GM12878 (cell line): ENCODE results near the gene EGR4. TPM values are rescaled to one million over a fixed set of nuclear protein-coding genes. Genes with fewer than 3 reads are reported as not detected.

Experiments used
- ATAC-seq: fragments of 200-7000 bp; cut with Tn5 transposase; 3 replicates; pipeline ENCODE4 v1.9.1; 2020; ENCODE audit warnings: mild to moderate bottlenecking, moderate library complexity
- BruUV-seq: library from RNA; stranded (reverse); fragments of 400-500 nt; replicated peaks from 2 replicates; lab custom pipeline; 2021; lab: Mats Ljungman, UMichigan
- CTCF ChIA-PET: fragments of 300-600 bp; sonication (Branson Sonifier 250); formaldehyde crosslinking; extraction: SDS; loops from one replicate; lab custom pipeline; 2021; ENCODE audit warnings: inconsistent platforms; lab: Yijun Ruan, JAX
- POLR2A ChIA-PET: fragments of 350-600 bp; formaldehyde crosslinking; extraction: SDS; loops from one replicate; lab custom pipeline; 2021; ENCODE audit warnings: inconsistent platforms; lab: Charles Lee
- RAD21 ChIA-PET: fragments of 300-600 bp; sonication (Branson Sonifier 250); formaldehyde crosslinking; loops from one replicate; lab custom pipeline; 2023; ENCODE audit warnings: antibody characterized with exemption; ENCODE audit not compliant: unreplicated experiment; lab: Charles Lee
- SMC1A ChIA-PET: fragments of 300-600 bp; sonication (Branson Sonifier 250); formaldehyde crosslinking; loops from one replicate; lab custom pipeline; 2023; ENCODE audit not compliant: unreplicated experiment, uncharacterized antibody; lab: Charles Lee
- DNase-seq: peaks from one replicate; pipeline ENCODE4 v3.0.0-alpha.2; 2011; ENCODE audit warnings: low read depth, low spot score
- FAIRE-seq: peaks from 3 replicates; lab custom pipeline; 2011; peaks lifted over from hg19 to GRCh38; lab: Jason Lieb, UNC
- H2AFZ ChIP-seq: 2 replicates; pipeline ENCODE4 v1.6.0; 2011; ENCODE audit warnings: low read depth, low read length, control low read depth; ENCODE audit not compliant: control insufficient read depth
- H3K27ac ChIP-seq: 2 replicates; pipeline ENCODE4 v1.5.1; 2011; ENCODE audit warnings: control low read depth; ENCODE audit not compliant: control insufficient read depth, insufficient read depth
- H3K27me3 ChIP-seq, 2 experiments: replicated peaks in 1 of 2; 2 replicates each; pipeline versions ENCODE4 v1.6.0 to v1.6.1; 2011; ENCODE audit warnings: low read length in 1 of 2; ENCODE audit not compliant: control insufficient read depth in 2 of 2, insufficient read depth in 2 of 2
- H3K36me3 ChIP-seq, 2 experiments: 2 replicates each; pipeline ENCODE4 v1.5.1; 2011; ENCODE audit warnings: low read length in 1 of 2; ENCODE audit not compliant: control insufficient read depth in 2 of 2, insufficient read depth in 2 of 2
- H3K4me1 ChIP-seq: 2 replicates; pipeline ENCODE4 v1.6.1; 2011; ENCODE audit warnings: mild to moderate bottlenecking, low read length, moderate library complexity, mixed read lengths; ENCODE audit not compliant: control insufficient read depth, insufficient read depth
- H3K4me2 ChIP-seq: 2 replicates; pipeline ENCODE4 v1.6.0; 2011; ENCODE audit warnings: control low read depth; ENCODE audit not compliant: control insufficient read depth, insufficient read depth
- H3K4me3 ChIP-seq: fragments of 200-600 bp; sonication (generic); 2 replicates; pipeline ENCODE4 v1.5.1; 2016
- H3K79me2 ChIP-seq: 2 replicates; pipeline ENCODE4 v1.6.0; 2011; ENCODE audit warnings: low read length; ENCODE audit not compliant: control insufficient read depth, insufficient read depth
- H3K9ac ChIP-seq: 2 replicates; pipeline ENCODE4 v1.8.0; 2011; ENCODE audit warnings: low read length, control low read depth, mixed read lengths; ENCODE audit not compliant: control insufficient read depth, insufficient read depth
- H3K9me3 ChIP-seq: replicated peaks from 3 replicates; pipeline ENCODE4 v1.5.1; 2011; ENCODE audit warnings: mild to moderate bottlenecking, low read length; ENCODE audit not compliant: control insufficient read depth, insufficient read depth
- H4K20me1 ChIP-seq: 2 replicates; pipeline ENCODE4 v1.6.0; 2011; ENCODE audit not compliant: control insufficient read depth, insufficient read depth
- PML ChIP-seq: IDR thresholded peaks from 2 replicates; pipeline ENCODE4 v1.6.1; 2012; ENCODE audit warnings: low read length, inconsistent platforms
- SMAD5 ChIP-seq: IDR thresholded peaks from 2 replicates; pipeline ENCODE4 v1.6.1; 2016; ENCODE audit warnings: antibody characterized with exemption, low read depth
- WGBS: methylation state at CpG from one replicate; pipeline ENCODE4 v1.1.6; 2016; ENCODE audit warnings: low lambda C conversion rate; ENCODE audit not compliant: insufficient replicate concordance, insufficient coverage; ENCODE audit errors: missing lambda C conversion rate; 5-methylcytosine and 5-hydroxymethylcytosine counted together
- in situ Hi-C: fragments of 300-500 bp; cut with MboI; formaldehyde crosslinking; loops from 9 replicates; pipeline ENCODE4 v1.14.3; 2018; ENCODE audit warnings: mixed read lengths
- intact Hi-C: fragments of 100-400 bp; cut with micrococcal nuclease; formaldehyde crosslinking; loops from one replicate; pipeline ENCODE4 v1.14.2; 2022; ENCODE audit not compliant: unreplicated experiment
- polyA plus RNA-seq, 11 experiments: library from polyadenylated mRNA; depleted of rRNA in 4 of 11; unstranded in 6 of 11; stranded (reverse) in 5 of 11; fragments of >200 nt; fragmentation: Nextera tagmentation in 4 of 11; fragmentation: Illumina TruSeq in 1 of 11; extraction: Ambion mirVana in 4 of 11; extraction: Trizol in 1 of 11; gene quantifications; 1 replicate in 1 of 11; 2 replicates in 10 of 11; pipeline versions ENCODE4 v1.2.1 to v1.2.3, GENCODE V29; 2011 to 2016; ENCODE audit warnings: inconsistent platforms in 2 of 11, missing spikeins in 2 of 11, low read depth in 1 of 11
- total RNA-seq, 4 experiments: library from RNA; depleted of rRNA in 3 of 4; stranded (reverse); fragments of >200 nt in 3 of 4; fragmentation: Illumina TruSeq in 1 of 4; extraction: Trizol in 1 of 4; gene quantifications; 2 replicates each; pipeline versions ENCODE4 v1.2.1 to v1.2.3, GENCODE V29; 2013 to 2021
- TF ChIP-seq, protein P1 (sequence below): fragments of 450-650 bp; IDR thresholded peaks from 2 replicates; pipeline ENCODE4 v1.6.1; 2016; ENCODE audit warnings: mild to moderate bottlenecking
- TF ChIP-seq, protein P2 (sequence below): IDR thresholded peaks from 2 replicates; pipeline ENCODE4 v1.6.1; 2012; ENCODE audit warnings: low read length, inconsistent platforms

Gene EGR4
- total and polyA plus RNA-seq, 10 of the 15 experiments (the other 5 are each of a cell fraction or from before 2014, with no cell fraction given) = 0.07 TPM; not detected in 9

DNA sequence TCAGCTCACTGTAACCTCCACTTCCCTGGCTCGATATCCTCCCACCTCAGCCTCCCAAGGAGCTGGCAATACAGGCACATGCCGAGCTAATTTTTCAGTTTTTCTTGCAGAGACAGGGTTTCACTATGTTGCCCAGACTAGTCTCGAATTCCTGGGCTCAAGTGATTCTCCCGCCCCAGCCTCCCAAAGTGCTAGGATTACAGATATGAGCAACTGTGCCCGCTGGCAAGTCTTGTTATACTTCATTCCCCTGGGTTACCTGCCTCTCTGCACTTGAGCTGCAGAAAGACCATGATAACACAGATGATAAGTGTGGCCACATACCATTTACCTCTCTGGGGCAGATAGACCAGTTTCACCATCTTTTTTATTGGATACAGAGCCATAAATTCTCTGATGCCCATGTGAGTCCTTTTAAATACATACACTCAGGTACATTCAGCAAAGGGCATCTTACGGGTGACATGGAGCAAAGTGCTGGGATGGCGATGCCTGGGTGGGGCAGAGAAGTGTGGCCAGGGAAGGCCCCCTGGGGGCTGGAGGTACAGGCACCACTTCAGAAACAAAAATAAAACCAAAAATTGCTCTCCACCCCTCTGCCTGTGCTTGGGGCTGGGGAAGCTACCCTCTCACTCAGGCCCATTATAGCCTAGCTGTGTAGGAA, 38.9 kb downstream of the EGR4 start:
- Histone ChIP-seq H3K27ac (no peak overlapping the region), H3K4me2 (no peak overlapping the region), H3K9ac (no peak overlapping the region), H4K20me1 (no peaks in the 10 kb centered on the region), H3K27me3 (no peaks in the 10 kb centered on the region), H3K9me3 (no peaks in the 10 kb centered on the region), H2AFZ (no peak overlapping the region), H3K36me3 (peaks cover 26 to 42% of the 10 kb centered on the region in 2 experiments), H3K79me2 (no peaks in the 10 kb centered on the region), H3K4me3 (no peak overlapping the region), H3K4me1 (no peaks in the 10 kb centered on the region)
- DNase-seq (no peak), FAIRE-seq (no peak), ATAC-seq (peak; percentile 6; the same call in 1 of the 3 replicates)
- in situ Hi-C loops = no loop called here
- WGBS = 90% methylated on average over 7 of the region's 7 CpGs
- intact Hi-C loops = no loop called here
- CTCF ChIA-PET = interaction anchor here (0.7 to 2.3 kb wide), 3 partner anchors 35 to 1196 kb away, joined by 3 to 14 read pairs (median 4); no protein-coding TSS in a partner anchor
- TF ChIP-seq PML (peak; percentile 29; the same call in 1 of the 2 replicates), SMAD5 (0 out of 2 replicates have a peak, but pooled peaks have one; percentile 32)
- TF ChIP-seq, protein P1, sequence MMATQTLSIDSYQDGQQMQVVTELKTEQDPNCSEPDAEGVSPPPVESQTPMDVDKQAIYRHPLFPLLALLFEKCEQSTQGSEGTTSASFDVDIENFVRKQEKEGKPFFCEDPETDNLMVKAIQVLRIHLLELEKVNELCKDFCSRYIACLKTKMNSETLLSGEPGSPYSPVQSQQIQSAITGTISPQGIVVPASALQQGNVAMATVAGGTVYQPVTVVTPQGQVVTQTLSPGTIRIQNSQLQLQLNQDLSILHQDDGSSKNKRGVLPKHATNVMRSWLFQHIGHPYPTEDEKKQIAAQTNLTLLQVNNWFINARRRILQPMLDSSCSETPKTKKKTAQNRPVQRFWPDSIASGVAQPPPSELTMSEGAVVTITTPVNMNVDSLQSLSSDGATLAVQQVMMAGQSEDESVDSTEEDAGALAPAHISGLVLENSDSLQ = no peak
- TF ChIP-seq, protein P2, sequence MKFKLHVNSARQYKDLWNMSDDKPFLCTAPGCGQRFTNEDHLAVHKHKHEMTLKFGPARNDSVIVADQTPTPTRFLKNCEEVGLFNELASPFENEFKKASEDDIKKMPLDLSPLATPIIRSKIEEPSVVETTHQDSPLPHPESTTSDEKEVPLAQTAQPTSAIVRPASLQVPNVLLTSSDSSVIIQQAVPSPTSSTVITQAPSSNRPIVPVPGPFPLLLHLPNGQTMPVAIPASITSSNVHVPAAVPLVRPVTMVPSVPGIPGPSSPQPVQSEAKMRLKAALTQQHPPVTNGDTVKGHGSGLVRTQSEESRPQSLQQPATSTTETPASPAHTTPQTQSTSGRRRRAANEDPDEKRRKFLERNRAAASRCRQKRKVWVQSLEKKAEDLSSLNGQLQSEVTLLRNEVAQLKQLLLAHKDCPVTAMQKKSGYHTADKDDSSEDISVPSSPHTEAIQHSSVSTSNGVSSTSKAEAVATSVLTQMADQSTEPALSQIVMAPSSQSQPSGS = 0 out of 2 replicates have a peak, but pooled peaks have one; percentile 24
- POLR2A ChIA-PET = no interaction called here
- no TSS peak for BruUV-seq
- RAD21 ChIA-PET = no interaction called here
- SMC1A ChIA-PET = interaction anchor here (1.4 kb wide), 1 partner anchor 34 kb away, joined by 5 read pairs; no protein-coding TSS in a partner anchor
